Measurements from ENCODE around the gene SLC35D3.

SLC35D3 gene

DNA sequence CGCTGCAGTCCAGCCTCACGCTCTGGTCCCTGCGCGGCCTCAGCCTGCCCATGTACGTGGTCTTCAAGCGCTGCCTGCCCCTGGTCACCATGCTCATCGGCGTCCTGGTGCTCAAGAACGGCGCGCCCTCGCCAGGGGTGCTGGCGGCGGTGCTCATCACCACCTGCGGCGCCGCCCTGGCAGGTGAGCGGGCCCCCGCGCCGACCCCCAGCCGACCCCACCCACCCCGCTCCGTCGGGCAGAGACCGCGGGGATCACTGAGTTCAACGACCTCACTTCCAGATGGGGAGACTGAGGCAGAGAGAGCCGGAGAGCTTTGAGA is 545 bp downstream of the SLC35D3 start:
- no peak overlapping the region for H2AFZ ChIP-seq (ENCODE audit: low read length)
- no peaks in the 10 kb centered on the region for H3K9me2 ChIP-seq (ENCODE audit: low read depth, low read length)
- H4K20me1 ChIP-seq (ENCODE audit: insufficient read depth, low read length), result no peaks in the 10 kb centered on the region
- no peaks in the 10 kb centered on the region for H3K27me3 ChIP-seq (ENCODE audit: insufficient read depth, low read length)
- no peak overlapping the region for H3K4me2 ChIP-seq (ENCODE audit: low read length)
- H3K36me3 ChIP-seq (ENCODE audit: insufficient read depth, low read length), result no peaks in the 10 kb centered on the region
- no peaks in the 10 kb centered on the region for H3K9me3 ChIP-seq (ENCODE audit: low read length)
- no peaks in the 10 kb centered on the region for H3K79me2 ChIP-seq (ENCODE audit: insufficient read depth, low read length)
- H3K4me3 ChIP-seq (ENCODE audit: low read depth, low read length, poor library complexity, severe bottlenecking), result no peak overlapping the region
- no peak for TF ChIP-seq EZH2 (IDR thresholded peaks at IDR 0.05; ENCODE audit: borderline replicate concordance, low read length)
- TF ChIP-seq, protein P1, sequence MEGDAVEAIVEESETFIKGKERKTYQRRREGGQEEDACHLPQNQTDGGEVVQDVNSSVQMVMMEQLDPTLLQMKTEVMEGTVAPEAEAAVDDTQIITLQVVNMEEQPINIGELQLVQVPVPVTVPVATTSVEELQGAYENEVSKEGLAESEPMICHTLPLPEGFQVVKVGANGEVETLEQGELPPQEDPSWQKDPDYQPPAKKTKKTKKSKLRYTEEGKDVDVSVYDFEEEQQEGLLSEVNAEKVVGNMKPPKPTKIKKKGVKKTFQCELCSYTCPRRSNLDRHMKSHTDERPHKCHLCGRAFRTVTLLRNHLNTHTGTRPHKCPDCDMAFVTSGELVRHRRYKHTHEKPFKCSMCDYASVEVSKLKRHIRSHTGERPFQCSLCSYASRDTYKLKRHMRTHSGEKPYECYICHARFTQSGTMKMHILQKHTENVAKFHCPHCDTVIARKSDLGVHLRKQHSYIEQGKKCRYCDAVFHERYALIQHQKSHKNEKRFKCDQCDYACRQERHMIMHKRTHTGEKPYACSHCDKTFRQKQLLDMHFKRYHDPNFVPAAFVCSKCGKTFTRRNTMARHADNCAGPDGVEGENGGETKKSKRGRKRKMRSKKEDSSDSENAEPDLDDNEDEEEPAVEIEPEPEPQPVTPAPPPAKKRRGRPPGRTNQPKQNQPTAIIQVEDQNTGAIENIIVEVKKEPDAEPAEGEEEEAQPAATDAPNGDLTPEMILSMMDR (IDR thresholded peaks at IDR 0.05; ENCODE audit: low read length), result no peak
- no peaks in the 10 kb centered on the region for H3F3A ChIP-seq (ENCODE audit: insufficient read depth, low read length)
- H3K9ac ChIP-seq (ENCODE audit: low read length), result no peak overlapping the region
- H3K4me1 ChIP-seq (ENCODE audit: insufficient read depth, low read length, severe bottlenecking), result no peaks in the 10 kb centered on the region
- no peak overlapping the region for H3K27ac ChIP-seq (ENCODE audit: low read depth, low read length, poor library complexity, severe bottlenecking)

DNA sequence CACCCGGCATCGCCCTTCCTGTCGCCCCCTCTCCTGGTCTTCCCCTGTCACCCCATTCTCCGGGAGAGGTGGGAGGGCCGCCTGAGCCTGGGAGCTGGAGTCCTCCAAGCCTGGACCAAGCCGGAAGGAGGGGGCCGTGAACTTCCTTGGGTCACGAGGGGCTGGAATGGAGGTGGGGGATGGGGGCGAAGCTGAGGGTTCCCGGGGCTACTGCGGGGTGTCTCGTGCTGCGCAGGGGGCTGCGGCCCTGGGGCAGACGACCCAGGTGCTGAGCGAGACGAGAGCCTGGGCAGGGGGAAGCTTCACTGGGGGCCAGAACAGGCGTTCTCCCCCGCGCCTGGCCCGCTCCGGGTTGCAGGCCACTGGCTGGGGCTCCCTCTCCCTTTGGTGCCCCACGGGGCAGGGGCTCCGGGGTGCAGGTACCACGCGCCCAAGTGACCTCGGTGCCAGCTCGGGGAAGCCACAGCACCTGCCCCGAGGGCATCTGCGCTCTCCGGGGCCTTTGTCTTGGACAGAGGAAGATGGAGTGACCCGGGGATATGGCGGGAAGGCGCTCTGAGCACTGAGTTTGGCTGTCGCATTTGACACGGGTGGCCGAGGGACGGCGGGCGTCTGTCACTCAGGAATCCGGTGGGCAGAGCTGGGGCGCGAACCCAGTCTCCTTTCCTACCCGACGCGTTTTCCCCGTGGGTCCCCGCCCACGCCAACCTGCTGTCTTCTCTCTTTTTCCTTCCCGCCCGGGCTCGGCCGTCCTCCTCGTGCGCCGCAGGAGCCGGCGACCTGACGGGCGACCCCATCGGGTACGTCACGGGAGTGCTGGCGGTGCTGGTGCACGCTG is 1.2 kb downstream of the SLC35D3 start:
- H2AFZ ChIP-seq (ENCODE audit: low read length), result no peak overlapping the region
- no peaks in the 10 kb centered on the region for H3K9me2 ChIP-seq (ENCODE audit: low read depth, low read length)
- H3K9me3 ChIP-seq (ENCODE audit: low read length), result no peaks in the 10 kb centered on the region
- H3K79me2 ChIP-seq (ENCODE audit: insufficient read depth, low read length), result no peaks in the 10 kb centered on the region
- no peaks in the 10 kb centered on the region for H4K20me1 ChIP-seq (ENCODE audit: insufficient read depth, low read length)
- no peak overlapping the region for H3K27ac ChIP-seq (ENCODE audit: low read depth, low read length, poor library complexity, severe bottlenecking)
- no peak overlapping the region for H3K9ac ChIP-seq (ENCODE audit: low read length)
- no peaks in the 10 kb centered on the region for H3K36me3 ChIP-seq (ENCODE audit: insufficient read depth, low read length)
- H3F3A ChIP-seq (ENCODE audit: insufficient read depth, low read length), result no peaks in the 10 kb centered on the region
- no peak overlapping the region for H3K4me3 ChIP-seq (ENCODE audit: low read depth, low read length, poor library complexity, severe bottlenecking)
- TF ChIP-seq, protein P1 (IDR thresholded peaks at IDR 0.05; ENCODE audit: low read length), result no peak
- no peak for TF ChIP-seq EZH2 (IDR thresholded peaks at IDR 0.05; ENCODE audit: borderline replicate concordance, low read length)
- H3K4me2 ChIP-seq (ENCODE audit: low read length), result no peak overlapping the region
- no peaks in the 10 kb centered on the region for H3K4me1 ChIP-seq (ENCODE audit: insufficient read depth, low read length, severe bottlenecking)
- H3K27me3 ChIP-seq (ENCODE audit: insufficient read depth, low read length), result no peaks in the 10 kb centered on the region

DNA sequence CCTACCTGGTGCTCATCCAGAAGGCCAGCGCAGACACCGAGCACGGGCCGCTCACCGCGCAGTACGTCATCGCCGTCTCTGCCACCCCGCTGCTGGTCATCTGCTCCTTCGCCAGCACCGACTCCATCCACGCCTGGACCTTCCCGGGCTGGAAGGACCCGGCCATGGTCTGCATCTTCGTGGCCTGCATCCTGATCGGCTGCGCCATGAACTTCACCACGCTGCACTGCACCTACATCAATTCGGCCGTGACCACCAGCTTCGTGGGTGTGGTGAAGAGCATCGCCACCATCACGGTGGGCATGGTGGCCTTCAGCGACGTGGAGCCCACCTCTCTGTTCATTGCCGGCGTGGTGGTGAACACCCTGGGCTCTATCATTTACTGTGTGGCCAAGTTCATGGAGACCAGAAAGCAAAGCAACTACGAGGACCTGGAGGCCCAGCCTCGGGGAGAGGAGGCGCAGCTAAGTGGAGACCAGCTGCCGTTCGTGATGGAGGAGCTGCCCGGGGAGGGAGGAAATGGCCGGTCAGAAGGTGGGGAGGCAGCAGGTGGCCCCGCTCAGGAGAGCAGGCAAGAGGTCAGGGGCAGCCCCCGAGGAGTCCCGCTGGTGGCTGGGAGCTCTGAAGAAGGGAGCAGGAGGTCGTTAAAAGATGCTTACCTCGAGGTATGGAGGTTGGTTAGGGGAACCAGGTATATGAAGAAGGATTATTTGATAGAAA is 2.0 kb downstream of the SLC35D3 start:
- Histone ChIP-seq H3K9ac (ENCODE audit: low read length) (no peak overlapping the region), H4K20me1 (ENCODE audit: insufficient read depth, low read length) (no peaks in the 10 kb centered on the region), H3K79me2 (ENCODE audit: insufficient read depth, low read length) (no peaks in the 10 kb centered on the region), H3K36me3 (ENCODE audit: insufficient read depth, low read length) (no peaks in the 10 kb centered on the region), H3K27me3 (ENCODE audit: insufficient read depth, low read length) (no peaks in the 10 kb centered on the region), H3K9me3 (ENCODE audit: low read length) (no peaks in the 10 kb centered on the region), H3K4me2 (ENCODE audit: low read length) (no peak overlapping the region), H3K27ac (ENCODE audit: low read depth, low read length, poor library complexity, severe bottlenecking) (no peak overlapping the region), H2AFZ (ENCODE audit: low read length) (no peak overlapping the region), H3K4me3 (ENCODE audit: low read depth, low read length, poor library complexity, severe bottlenecking) (no peak overlapping the region), H3K4me1 (ENCODE audit: insufficient read depth, low read length, severe bottlenecking) (no peaks in the 10 kb centered on the region), H3K9me2 (ENCODE audit: low read depth, low read length) (no peaks in the 10 kb centered on the region), H3F3A (ENCODE audit: insufficient read depth, low read length) (no peaks in the 10 kb centered on the region)
- TF ChIP-seq, protein P1 (IDR thresholded peaks at IDR 0.05; ENCODE audit: low read length), result no peak
- no peak for TF ChIP-seq EZH2 (IDR thresholded peaks at IDR 0.05; ENCODE audit: borderline replicate concordance, low read length)

Data from OCI-LY1 (cell line).